ENCODE measurements around the gene NFAT5. TPM values are rescaled to one million over a fixed set of nuclear protein-coding genes. Genes with fewer than 3 reads are reported as not detected.
"Not testable (repeated sequence)": the region's sequence is repeated elsewhere in the genome, so short reads cannot be mapped to it uniquely, and the experiment has no call there.

The NFAT5 gene
- total RNA-seq, 3 donors from 2014 or later: 32.8 to 36.4 (median 33.2) TPM

DNA sequence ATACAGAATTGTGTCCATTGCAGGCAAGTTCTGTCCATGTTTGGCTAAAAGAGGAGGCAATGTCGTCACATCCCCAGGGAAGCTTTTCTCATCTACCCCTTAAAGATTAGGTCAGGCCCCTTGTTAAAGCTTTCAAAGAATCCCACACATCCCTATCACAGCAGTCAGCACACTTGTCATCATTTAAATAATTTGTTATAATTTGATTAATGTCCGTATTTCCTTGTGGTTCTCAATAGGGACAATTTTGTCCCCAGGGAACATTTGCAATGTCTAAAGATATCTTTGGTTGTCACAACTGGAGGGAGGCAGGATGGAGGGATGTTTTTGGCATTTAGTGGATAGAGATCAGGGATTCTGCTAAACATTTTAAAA lies 28.1 kb upstream of the NFAT5 start:
- Mint-ChIP-seq H3K9me3 (no peaks in the 10 kb centered on the region), H3K27me3 (ENCODE audit: low read depth) (no peaks in the 10 kb centered on the region), H3K4me1 (ENCODE audit: low read depth) (peaks cover 1% of the 10 kb centered on the region), H3K4me3 (no peak overlapping the region), H3K36me3 (ENCODE audit: insufficient read depth) (no peaks in the 10 kb centered on the region)
- no peak for ATAC-seq
- DNase-seq: no peak

DNA sequence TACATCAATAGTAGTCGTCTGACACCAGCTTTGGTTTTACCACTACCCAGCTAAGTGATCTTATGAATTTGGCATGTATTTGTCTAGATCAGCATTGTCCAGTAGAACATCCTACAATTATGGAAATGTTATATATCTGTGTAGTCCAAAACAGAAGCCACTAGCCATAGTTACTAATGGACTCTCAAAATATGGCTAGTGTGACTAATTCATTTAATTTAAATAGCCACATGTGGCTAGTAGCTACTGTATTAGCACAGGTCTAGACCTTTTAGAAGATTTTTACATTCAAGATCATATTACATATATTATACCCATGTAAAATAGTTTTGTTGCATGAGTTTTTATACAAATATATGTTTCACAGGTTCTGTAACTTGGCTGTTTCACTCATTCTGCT lies 27.0 kb upstream of the NFAT5 start:
- Mint-ChIP-seq H3K4me1 (ENCODE audit: low read depth) (peaks cover 1% of the 10 kb centered on the region), H3K4me3 (no peak overlapping the region), H3K9me3 (no peaks in the 10 kb centered on the region), H3K27me3 (ENCODE audit: low read depth) (no peaks in the 10 kb centered on the region), H3K36me3 (ENCODE audit: insufficient read depth) (no peaks in the 10 kb centered on the region)
- ATAC-seq: no peak
- DNase-seq: no peak

DNA sequence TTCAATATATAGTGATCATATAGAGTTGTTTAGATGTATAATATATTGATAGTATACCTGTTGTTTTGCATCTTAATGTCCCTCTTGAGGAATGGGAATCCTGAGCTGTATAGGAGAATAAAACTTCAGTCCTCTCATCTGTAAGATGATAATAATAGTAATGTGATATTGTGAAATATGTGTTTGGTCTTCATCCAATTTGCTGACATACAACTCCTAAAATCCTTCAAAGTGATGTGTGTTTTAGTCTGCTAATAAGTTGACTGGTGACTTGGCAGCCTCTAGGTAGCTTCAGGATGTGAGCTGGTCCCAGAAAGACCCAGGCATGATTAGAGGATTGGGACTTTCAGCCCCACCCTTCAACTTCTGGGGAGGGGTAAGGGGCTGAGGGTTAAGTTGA lies 22.8 kb upstream of the NFAT5 start:
- ATAC-seq (no peak), DNase-seq (no peak)
- no peaks in the 10 kb centered on the region for H3K36me3 Mint-ChIP-seq (ENCODE audit: insufficient read depth)
- no peaks in the 10 kb centered on the region for H3K4me1 Mint-ChIP-seq (ENCODE audit: low read depth)
- no peaks in the 10 kb centered on the region for H3K27me3 Mint-ChIP-seq (ENCODE audit: low read depth)
- H3K9me3 Mint-ChIP-seq: no peaks in the 10 kb centered on the region
- H3K4me3 Mint-ChIP-seq: no peak overlapping the region

DNA sequence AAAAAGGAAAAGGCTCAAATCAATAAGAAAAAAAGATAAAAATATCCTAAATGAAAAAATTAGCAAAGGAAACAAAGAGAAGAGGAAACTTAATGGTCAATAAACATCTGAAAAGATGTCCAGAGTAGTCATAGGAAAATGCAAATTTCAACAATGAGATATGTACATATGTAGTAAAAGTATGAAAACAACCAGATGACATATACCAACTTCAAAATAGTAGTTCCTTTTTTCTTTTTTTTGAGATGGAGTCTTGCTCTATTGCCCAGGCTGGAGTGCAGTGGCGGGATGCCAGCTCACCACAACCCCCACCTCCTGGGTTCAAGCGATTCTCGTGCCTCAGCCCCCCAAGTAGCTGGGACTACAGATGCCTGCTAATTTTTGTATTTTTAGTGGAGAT lies 21.7 kb upstream of the NFAT5 start:
- ATAC-seq (no peak), DNase-seq (no peak)
- no peaks in the 10 kb centered on the region for H3K36me3 Mint-ChIP-seq (ENCODE audit: insufficient read depth)
- H3K9me3 Mint-ChIP-seq: no peaks in the 10 kb centered on the region
- H3K4me3 Mint-ChIP-seq: no peak overlapping the region
- no peaks in the 10 kb centered on the region for H3K27me3 Mint-ChIP-seq (ENCODE audit: low read depth)
- H3K4me1 Mint-ChIP-seq (ENCODE audit: low read depth): no peaks in the 10 kb centered on the region

DNA sequence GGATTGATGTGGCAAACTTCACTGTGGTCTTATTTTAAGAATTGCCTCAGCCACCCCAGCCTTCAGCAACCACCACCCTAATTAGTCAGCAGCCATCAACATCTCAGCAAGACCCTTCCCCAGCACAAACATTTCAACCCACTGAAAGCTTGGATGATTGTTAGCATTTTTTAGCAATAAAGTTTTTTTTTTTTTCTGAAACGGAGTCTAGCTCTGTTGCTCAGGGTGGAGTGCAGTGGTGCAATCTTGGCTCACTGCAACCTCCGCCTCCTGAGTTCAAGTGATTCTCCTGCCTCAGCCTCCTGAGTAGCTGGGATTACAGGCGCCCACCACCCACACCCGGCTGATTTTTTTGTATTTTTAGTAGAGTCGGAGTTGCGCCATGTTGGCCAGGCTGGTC lies 19.1 kb upstream of the NFAT5 start:
- H3K9me3 Mint-ChIP-seq; H3K4me1 Mint-ChIP-seq (ENCODE audit: low read depth); H3K4me3 Mint-ChIP-seq; DNase-seq; H3K27me3 Mint-ChIP-seq (ENCODE audit: low read depth); H3K36me3 Mint-ChIP-seq (ENCODE audit: insufficient read depth); ATAC-seq: not testable (repeated sequence)

DNA sequence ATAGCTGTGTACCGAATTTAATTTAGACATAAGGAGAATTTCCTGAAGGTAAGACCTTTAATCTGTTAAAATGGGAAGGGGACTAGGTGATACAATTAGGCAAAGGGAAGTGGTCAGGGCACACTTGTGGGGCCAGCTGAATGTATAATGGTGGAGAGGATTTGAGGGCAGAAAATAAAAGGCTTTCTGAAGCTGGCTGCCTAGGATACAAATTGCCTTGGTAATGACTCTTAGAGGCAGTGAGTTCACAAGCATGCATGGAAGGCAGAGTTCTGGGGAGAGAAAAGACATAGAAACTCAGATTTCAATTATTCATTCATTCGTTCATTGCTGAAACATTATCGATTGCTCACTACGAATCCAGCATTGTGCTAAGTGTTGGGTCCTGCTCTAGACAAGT lies 12.4 kb upstream of the NFAT5 start:
- no peak for ATAC-seq
- no peak for DNase-seq
- H3K27me3 Mint-ChIP-seq (ENCODE audit: low read depth): no peaks in the 10 kb centered on the region
- no peaks in the 10 kb centered on the region for H3K9me3 Mint-ChIP-seq
- peaks cover 11% of the 10 kb centered on the region for H3K4me1 Mint-ChIP-seq (ENCODE audit: low read depth)
- H3K36me3 Mint-ChIP-seq (ENCODE audit: insufficient read depth): no peaks in the 10 kb centered on the region
- H3K4me3 Mint-ChIP-seq: no peak overlapping the region

DNA sequence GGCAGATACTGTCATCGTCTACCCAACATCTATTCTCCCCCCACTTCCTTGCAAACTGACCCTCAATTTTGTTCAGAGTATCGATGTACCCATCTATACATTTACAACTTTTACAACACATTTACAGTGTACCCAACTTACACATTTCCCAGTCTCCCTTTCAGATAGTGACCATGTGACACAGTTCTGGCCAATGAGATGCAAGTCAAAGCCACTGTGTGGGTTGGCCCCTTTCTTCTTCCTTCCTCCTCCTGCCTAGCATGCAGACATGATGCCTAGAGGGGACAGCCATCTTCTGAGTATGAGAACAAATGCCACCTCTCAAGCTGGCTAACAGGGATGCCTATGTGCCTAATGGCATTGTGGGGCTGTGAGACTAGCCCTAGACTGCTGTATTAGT lies 11.3 kb upstream of the NFAT5 start:
- DNase-seq (no peak), ATAC-seq (no peak)
- H3K4me1 Mint-ChIP-seq (ENCODE audit: low read depth): peaks cover 11% of the 10 kb centered on the region
- no peaks in the 10 kb centered on the region for H3K36me3 Mint-ChIP-seq (ENCODE audit: insufficient read depth)
- no peaks in the 10 kb centered on the region for H3K27me3 Mint-ChIP-seq (ENCODE audit: low read depth)
- H3K4me3 Mint-ChIP-seq: no peak overlapping the region
- no peaks in the 10 kb centered on the region for H3K9me3 Mint-ChIP-seq

DNA sequence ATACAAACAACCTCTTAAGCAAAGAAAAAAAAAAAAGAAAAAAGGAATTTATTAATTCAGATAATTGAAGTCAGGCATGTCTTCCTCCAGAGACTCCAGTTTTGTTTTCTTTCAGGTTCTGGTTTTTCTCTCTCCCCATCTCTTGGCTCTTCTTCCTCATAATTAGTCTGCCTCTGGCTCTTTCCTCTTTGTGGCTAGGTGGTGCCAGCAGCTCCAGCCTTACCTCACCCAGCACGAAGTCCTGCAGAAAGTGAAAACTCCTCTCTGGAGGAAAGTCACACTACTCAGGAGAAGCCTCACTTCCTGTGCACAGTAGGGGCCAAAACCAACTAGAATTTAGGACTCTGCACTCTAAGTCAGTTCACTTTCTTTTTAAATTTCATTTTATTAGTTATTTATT lies 10.3 kb upstream of the NFAT5 start:
- no peaks in the 10 kb centered on the region for H3K36me3 Mint-ChIP-seq (ENCODE audit: insufficient read depth)
- no peaks in the 10 kb centered on the region for H3K27me3 Mint-ChIP-seq (ENCODE audit: low read depth)
- no peak overlapping the region for H3K4me3 Mint-ChIP-seq
- no peak for ATAC-seq
- DNase-seq: no peak
- H3K9me3 Mint-ChIP-seq: no peaks in the 10 kb centered on the region
- H3K4me1 Mint-ChIP-seq (ENCODE audit: low read depth): peaks cover 11% of the 10 kb centered on the region

DNA sequence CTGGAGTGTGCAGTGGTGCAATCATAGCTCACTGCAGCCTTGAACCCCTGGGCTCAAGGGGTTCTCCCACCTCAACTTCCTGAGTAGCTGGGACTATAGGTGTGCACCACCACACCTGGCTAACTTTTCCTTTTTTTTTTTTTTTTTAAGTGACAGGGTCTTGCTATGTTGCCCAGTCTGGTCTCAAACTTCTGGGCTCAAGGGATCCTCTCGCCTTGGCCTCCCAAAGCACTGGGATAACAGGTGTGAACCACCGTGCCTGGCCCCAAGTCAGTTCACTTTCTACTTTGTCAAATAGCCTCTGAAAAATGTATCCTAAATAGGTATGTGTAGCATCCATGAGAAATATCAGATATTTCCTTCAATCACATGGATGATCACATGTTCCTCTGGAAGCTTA lies 9.9 kb upstream of the NFAT5 start:
- H3K4me3 Mint-ChIP-seq: no peak overlapping the region
- no peaks in the 10 kb centered on the region for H3K27me3 Mint-ChIP-seq (ENCODE audit: low read depth)
- no peaks in the 10 kb centered on the region for H3K9me3 Mint-ChIP-seq
- ATAC-seq: no peak
- DNase-seq: no peak
- peaks cover 11% of the 10 kb centered on the region for H3K4me1 Mint-ChIP-seq (ENCODE audit: low read depth)
- H3K36me3 Mint-ChIP-seq (ENCODE audit: insufficient read depth): no peaks in the 10 kb centered on the region

DNA sequence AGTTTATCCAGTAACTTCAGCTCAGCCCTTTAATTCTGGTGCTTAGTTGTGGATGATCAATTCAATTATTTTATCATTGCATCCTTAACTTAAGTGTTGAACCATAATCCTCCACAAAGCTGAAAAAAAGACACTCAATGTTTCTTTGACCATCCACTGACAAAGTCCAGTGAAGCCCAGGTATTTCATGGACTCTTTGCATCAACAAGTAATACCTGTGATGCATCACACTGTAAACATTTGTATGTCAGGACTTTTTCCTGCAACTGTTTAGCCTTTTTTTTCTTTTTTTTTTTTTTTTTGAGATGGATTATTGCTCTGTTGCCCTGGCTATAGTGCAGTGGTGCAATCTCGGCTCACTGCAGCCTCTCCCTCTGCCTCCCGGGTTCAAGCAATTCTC lies 6.6 kb upstream of the NFAT5 start:
- H3K4me1 Mint-ChIP-seq (ENCODE audit: low read depth): peaks cover 27% of the 10 kb centered on the region
- no peaks in the 10 kb centered on the region for H3K9me3 Mint-ChIP-seq
- H3K4me3 Mint-ChIP-seq: no peak overlapping the region
- no peaks in the 10 kb centered on the region for H3K36me3 Mint-ChIP-seq (ENCODE audit: insufficient read depth)
- ATAC-seq (no peak), DNase-seq (no peak)
- no peaks in the 10 kb centered on the region for H3K27me3 Mint-ChIP-seq (ENCODE audit: low read depth)

DNA sequence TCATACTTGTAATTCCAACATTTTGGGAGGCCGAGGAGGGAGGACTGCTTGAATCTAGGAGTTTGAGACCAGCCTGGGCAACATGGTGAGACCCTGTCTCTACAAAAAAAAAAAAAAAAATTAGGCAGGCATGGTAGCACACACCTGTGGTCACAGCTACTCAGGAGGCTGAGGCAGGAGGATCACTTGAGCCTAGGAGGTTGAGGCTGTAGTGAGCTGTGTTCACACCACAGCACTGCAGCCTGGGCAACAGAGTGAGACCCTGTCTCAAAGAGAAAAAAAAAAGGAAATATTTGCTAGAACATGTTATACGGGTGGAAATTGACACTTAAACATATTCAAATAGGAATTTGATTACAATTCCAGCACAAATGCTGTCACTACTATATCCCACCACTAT lies 4.4 kb upstream of the NFAT5 start:
- H3K9me3 Mint-ChIP-seq; H3K36me3 Mint-ChIP-seq (ENCODE audit: insufficient read depth); H3K27me3 Mint-ChIP-seq (ENCODE audit: low read depth); ATAC-seq; H3K4me3 Mint-ChIP-seq; DNase-seq: not testable (repeated sequence)
- peaks cover 18% of the 10 kb centered on the region for H3K4me1 Mint-ChIP-seq (ENCODE audit: low read depth)

DNA sequence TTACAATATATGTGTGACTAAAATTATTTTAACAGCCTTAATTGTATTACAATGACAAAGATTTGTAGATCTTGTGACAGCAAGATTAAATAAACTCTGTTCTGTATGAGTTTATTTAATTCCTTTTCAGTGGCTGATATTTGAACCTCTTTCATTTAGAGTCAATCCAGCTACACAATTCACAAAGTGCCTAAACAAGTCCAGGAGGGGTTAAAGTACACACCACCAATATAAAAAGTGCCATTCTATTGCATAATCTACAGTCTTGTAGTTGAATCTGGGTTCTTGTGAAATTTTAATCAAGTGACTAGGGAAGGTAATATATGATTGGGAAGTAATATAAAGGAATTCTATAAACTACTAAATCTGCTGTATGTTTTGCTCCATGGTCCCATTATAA lies 3.9 kb upstream of the NFAT5 start:
- H3K4me3 Mint-ChIP-seq: no peak overlapping the region
- no peaks in the 10 kb centered on the region for H3K27me3 Mint-ChIP-seq (ENCODE audit: low read depth)
- no peak for DNase-seq
- H3K36me3 Mint-ChIP-seq (ENCODE audit: insufficient read depth): peaks cover under 1% of the 10 kb centered on the region
- peaks cover 18% of the 10 kb centered on the region for H3K4me1 Mint-ChIP-seq (ENCODE audit: low read depth)
- no peaks in the 10 kb centered on the region for H3K9me3 Mint-ChIP-seq
- no peak for ATAC-seq

DNA sequence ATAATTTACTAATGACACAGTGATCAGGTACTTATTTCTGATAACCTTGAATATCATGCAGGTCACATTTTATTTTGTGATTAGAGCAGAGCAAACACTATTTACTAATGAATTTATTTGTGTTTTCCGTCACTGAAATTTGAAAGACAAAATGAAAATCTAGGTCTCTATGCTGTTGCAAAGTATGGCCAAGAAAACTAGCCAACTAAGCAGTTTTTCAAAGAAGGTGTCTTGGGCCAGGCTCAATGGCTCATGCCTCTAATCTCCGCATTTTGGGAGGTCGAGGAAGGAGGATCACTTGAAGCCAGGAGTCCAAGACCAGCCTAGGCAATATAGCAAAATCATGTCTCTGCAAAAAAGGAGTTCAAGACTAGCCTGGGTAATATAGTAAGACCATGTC lies 3.0 kb upstream of the NFAT5 start:
- DNase-seq: no peak
- Mint-ChIP-seq H3K4me3 (no peak overlapping the region), H3K36me3 (ENCODE audit: insufficient read depth) (peaks cover 6% of the 10 kb centered on the region), H3K27me3 (ENCODE audit: low read depth) (no peaks in the 10 kb centered on the region), H3K9me3 (no peaks in the 10 kb centered on the region), H3K4me1 (ENCODE audit: low read depth) (peaks cover 24% of the 10 kb centered on the region)
- ATAC-seq: no peak

DNA sequence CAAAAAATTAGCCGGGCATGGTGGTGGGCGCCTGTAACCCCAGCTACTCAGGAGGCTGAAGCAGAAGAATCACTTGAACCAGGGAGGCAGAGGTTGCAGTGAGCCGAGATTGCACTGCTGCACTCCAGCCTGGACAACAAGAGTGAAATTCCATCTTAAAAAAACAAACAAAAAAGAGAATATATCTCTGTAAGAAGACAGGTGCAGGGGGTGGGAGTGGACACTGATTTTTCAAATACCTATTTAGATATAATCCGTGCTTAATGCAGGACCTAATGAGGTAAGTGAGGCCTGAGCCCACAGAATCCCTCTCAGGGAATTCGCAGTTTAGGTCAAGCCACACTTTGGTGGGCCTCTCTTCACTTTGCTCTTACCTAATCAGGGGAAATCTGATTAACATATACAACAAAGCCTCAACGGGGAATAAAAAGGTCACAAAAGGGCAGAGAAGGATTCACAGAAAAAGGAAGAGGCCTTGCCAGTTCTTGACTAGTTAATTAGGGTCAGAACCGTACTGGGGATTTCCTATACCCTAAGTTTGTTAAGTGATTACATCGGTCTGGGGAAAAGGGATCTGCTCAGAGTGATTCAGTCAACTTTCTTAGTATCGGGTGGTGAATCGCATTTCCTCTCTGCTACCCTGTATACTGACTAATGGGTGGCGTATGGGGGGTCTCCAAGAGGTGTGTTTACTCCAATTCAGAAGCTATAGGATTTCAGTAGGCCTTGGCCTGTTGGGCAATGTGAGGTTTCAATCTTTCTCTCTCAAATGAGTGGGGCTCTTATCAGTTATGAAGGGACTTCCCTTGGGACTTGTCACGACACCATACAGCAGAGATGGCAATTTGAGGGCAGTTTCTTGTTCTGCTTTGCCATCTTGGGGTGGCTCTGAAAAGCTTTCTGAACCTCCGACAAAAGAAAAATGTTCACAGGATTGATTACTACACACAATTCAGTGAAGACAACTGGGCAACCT lies 1.9 kb upstream of the NFAT5 start:
- peak; percentile 83 to 85 for ATAC-seq
- DNase-seq: peak; percentile 59
- Mint-ChIP-seq H3K27me3 (ENCODE audit: low read depth) (no peaks in the 10 kb centered on the region), H3K36me3 (ENCODE audit: insufficient read depth) (peaks cover 6% of the 10 kb centered on the region), H3K9me3 (no peaks in the 10 kb centered on the region), H3K4me3 (peak overlapping the region; percentile 94), H3K4me1 (ENCODE audit: low read depth) (peaks cover 28% of the 10 kb centered on the region)

DNA sequence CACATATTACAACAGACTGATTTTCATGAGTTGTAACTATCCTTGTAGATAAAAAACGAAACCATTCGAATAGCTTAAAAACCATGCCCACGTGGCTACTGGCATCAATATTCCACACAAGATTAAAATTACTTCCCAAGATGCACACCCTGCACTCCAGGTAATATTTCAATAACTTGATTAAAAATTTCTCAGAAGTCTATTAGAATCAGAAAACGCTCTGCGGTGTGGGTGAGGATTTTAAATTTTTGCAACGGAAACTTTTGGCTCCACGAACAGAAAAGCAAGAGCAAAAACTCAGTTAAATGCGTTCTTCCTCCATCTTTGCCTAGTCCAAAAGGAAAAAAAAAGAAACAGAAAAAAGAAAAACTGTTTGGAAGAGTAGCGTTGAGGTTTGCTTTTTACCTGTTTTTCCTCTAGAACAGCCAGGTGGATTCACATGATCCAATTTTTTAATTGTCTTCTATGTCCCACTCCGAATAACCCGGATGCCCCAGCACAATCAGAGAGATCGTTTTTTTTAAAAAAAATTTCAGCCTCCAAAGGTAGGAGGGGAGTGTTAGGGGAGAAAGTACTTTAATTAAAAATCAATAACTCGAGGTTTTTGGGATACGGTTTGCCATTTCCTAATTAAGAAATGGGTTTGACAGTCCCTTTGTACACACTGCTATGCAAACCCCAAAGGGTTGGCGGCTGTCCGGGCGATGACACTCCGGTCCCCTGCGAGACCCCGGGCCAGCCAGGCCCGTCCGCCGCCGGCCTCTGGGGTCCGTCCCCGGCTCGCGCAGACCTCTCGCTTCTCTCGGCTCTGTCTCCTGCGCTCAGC lies 708 bp upstream of the NFAT5 start:
- ATAC-seq (no peak), DNase-seq (no peak)
- peak overlapping the region; percentile 94 for H3K4me3 Mint-ChIP-seq

More for the DNA sequence above, 708 bp upstream of the NFAT5 start:
- Mint-ChIP-seq H3K36me3 (ENCODE audit: insufficient read depth) (peaks cover 9% of the 10 kb centered on the region), H3K4me1 (ENCODE audit: low read depth) (peaks cover 38% of the 10 kb centered on the region), H3K9me3 (no peaks in the 10 kb centered on the region), H3K27me3 (ENCODE audit: low read depth) (no peaks in the 10 kb centered on the region)
